K562 (cell line): ENCODE measurements around the gene RBM20. TPM values are rescaled to one million over a fixed set of nuclear protein-coding genes. Genes with fewer than 3 reads are reported as not detected.

Experiments
- CEBPB ChIP-seq: fragments of 450-650 bp; IDR thresholded peaks from 2 replicates; pipeline ENCODE4 v1.6.1; 2016; ENCODE audit warnings: missing genetic modification characterization, missing compliant biosample characterization
- CEBPZ ChIP-seq: fragments of 150-350 bp; IDR thresholded peaks from 2 replicates; pipeline ENCODE4 v1.6.1; 2014; ENCODE audit warnings: low read depth, mild to moderate bottlenecking, low read length, borderline replicate concordance
- CREB3 ChIP-seq: fragments of 450-650 bp; conservative IDR thresholded peaks from 2 replicates; pipeline ENCODE4 v1.6.1; 2016; ENCODE audit warnings: missing genetic modification characterization, low read depth, mild to moderate bottlenecking, missing compliant biosample characterization, moderate library complexity
- ETV1 ChIP-seq: fragments of 450-650 bp; conservative IDR thresholded peaks from 2 replicates; pipeline ENCODE4 v1.6.1; 2016; ENCODE audit warnings: missing genetic modification characterization, control low read depth, low read depth, missing compliant biosample characterization
- FOXO4 ChIP-seq: fragments of 450-650 bp; formaldehyde crosslinking; IDR thresholded peaks from 2 replicates; pipeline ENCODE4 v1.4.0; 2020; ENCODE audit warnings: mild to moderate bottlenecking, moderate library complexity
- IFI16 ChIP-seq: fragments of 250-450 bp; sonication (Bioruptor Pico); IDR thresholded peaks from 2 replicates; pipeline ENCODE4 v2.1.2; 2022; ENCODE audit warnings: mild to moderate bottlenecking, inconsistent platforms
- POLR2H ChIP-seq: IDR thresholded peaks from 2 replicates; pipeline ENCODE4 v1.6.1; 2016; ENCODE audit warnings: missing genetic modification characterization, low read depth, mild to moderate bottlenecking, control low read depth, missing compliant biosample characterization, moderate library complexity
- POLR3G ChIP-seq: IDR thresholded peaks from 2 replicates; pipeline ENCODE4 v1.6.1; 2011; ENCODE audit not compliant: insufficient read length, insufficient replicate concordance; ENCODE audit errors: extremely low read depth
- REST ChIP-seq, 2 experiments: fragments of 450-650 bp; formaldehyde crosslinking in 1 of 2; IDR thresholded peaks; 2 replicates each; pipeline versions ENCODE4 v1.4.0 to v1.6.1; 2014 to 2020; ENCODE audit warnings: mild to moderate bottlenecking in 2 of 2, borderline replicate concordance in 1 of 2, low read depth in 1 of 2
- polyA plus RNA-seq, 8 experiments: library from polyadenylated mRNA; depleted of rRNA in 4 of 8; stranded (reverse) in 5 of 8; unstranded in 3 of 8; fragments of >200 nt; fragmentation: Nextera tagmentation in 2 of 8; fragmentation: Illumina TruSeq in 1 of 8; extraction: Ambion mirVana in 2 of 8; extraction: Trizol in 1 of 8; gene quantifications; 2 replicates each; pipeline versions ENCODE4 v1.2.1 to v1.2.3, GENCODE V29; 2011 to 2014; ENCODE audit warnings: inconsistent platforms in 1 of 8, missing spikeins in 1 of 8
- total RNA-seq, 7 experiments: library from RNA; depleted of rRNA in 6 of 7; stranded (reverse); fragments of >200 nt in 6 of 7; fragmentation: Illumina TruSeq in 2 of 7; extraction: Trizol in 2 of 7; gene quantifications; 2 replicates each; pipeline versions ENCODE4 v1.2.1 to v1.2.3, GENCODE V29; 2011 to 2021; ENCODE audit warnings: low replicate concordance in 1 of 7

Gene RBM20
- total and polyA plus RNA-seq, 9 of the 15 experiments (the other 6 are each of a cell fraction or from before 2014, with no cell fraction given), result 0.63 to 5.7 (median 3.2) TPM

- TF ChIP-seq REST (IDR thresholded peaks at IDR 0.05; ENCODE audit: borderline replicate concordance) (no peak), REST (CRISPR knock-in tag; IDR thresholded peaks at IDR 0.05; ENCODE audit: low read depth) (no peak), POLR2H (tag) (peak; percentile 71; the same call in 1 of the 2 replicates), CEBPZ (no peak), CREB3 (no peak), ETV1 (tag) (0 out of 2 replicates have a peak, but pooled peaks have one; percentile 22), POLR3G (no peak), IFI16 (no peak), FOXO4 (CRISPR knock-in tag) (no peak), CEBPB (tag) (peak; percentile 45; the same call in 1 of the 2 replicates)
Observed at GRCh38 chr10:110646417-110647135, 2.4 kb downstream of the RBM20 start (continued).
